OCI-LY1 (cell line): Measurements from ENCODE around the gene SELENOP.

Experiments
- EZH2 ChIP-seq: fragments of 200-600 bp; sonication (generic), shearing (Covaris generic); IDR thresholded peaks from 2 replicates; pipeline ENCODE4 v1.8.0; 2017; ENCODE audit warnings: borderline replicate concordance, mixed run types, mild to moderate bottlenecking, antibody characterized with exemption, low read length, moderate library complexity, mixed read lengths
- TF ChIP-seq, protein P1 (sequence below): fragments of 200-600 bp; sonication (generic), shearing (Covaris generic); IDR thresholded peaks from 2 replicates; pipeline ENCODE4 v1.5.1; 2017; ENCODE audit warnings: mild to moderate bottlenecking, antibody characterized with exemption, low read length, moderate library complexity, mixed read lengths

DNA sequence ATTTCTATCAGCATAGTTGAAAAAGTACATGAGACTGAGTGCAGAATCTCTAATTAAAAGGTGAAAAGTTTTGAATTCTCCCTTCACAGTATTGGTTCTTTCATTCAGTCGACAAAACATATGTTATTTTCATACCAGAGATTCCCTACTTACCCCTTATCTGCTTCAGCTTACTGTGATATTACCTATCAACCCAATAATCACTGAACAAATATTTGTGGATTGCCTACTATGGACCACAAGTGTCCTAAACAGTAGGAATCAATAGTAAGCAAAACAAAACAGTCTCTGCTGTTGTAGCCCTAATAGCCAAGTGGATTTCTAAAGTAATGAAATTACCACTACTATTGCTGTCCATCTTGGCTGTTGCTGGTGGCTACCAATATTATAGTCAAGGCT is 43.6 kb downstream of the SELENOP start:
- TF ChIP-seq, protein P1, sequence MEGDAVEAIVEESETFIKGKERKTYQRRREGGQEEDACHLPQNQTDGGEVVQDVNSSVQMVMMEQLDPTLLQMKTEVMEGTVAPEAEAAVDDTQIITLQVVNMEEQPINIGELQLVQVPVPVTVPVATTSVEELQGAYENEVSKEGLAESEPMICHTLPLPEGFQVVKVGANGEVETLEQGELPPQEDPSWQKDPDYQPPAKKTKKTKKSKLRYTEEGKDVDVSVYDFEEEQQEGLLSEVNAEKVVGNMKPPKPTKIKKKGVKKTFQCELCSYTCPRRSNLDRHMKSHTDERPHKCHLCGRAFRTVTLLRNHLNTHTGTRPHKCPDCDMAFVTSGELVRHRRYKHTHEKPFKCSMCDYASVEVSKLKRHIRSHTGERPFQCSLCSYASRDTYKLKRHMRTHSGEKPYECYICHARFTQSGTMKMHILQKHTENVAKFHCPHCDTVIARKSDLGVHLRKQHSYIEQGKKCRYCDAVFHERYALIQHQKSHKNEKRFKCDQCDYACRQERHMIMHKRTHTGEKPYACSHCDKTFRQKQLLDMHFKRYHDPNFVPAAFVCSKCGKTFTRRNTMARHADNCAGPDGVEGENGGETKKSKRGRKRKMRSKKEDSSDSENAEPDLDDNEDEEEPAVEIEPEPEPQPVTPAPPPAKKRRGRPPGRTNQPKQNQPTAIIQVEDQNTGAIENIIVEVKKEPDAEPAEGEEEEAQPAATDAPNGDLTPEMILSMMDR: no peak
- TF ChIP-seq EZH2: no peak
